Neural cell (in vitro differentiated cells): ENCODE measurements around the gene ANKS1B. TPM values are rescaled to one million over a fixed set of nuclear protein-coding genes. Genes with fewer than 3 reads are reported as not detected.

ENCODE experiments used
- H2AFZ ChIP-seq: fragments of 200-600, 300-800 bp; sonication (generic), shearing (Covaris generic); 2 replicates; pipeline ENCODE4 v1.6.0; 2014; ENCODE audit warnings: low read depth, mild to moderate bottlenecking, antibody characterized with exemption, low read length, moderate library complexity
- H3F3A ChIP-seq: fragments of 200-600 bp; shearing (Covaris generic); 2 replicates; pipeline ENCODE4 v1.6.1; 2016; ENCODE audit warnings: mild to moderate bottlenecking, moderate library complexity, mixed read lengths, antibody characterized with exemption, low read length; ENCODE audit not compliant: insufficient read depth, poor library complexity, severe bottlenecking
- H3K27ac ChIP-seq: fragments of 200-600, 300-800 bp; sonication (generic), shearing (Covaris generic); 2 replicates; pipeline ENCODE4 v1.5.1; 2014; ENCODE audit warnings: mild to moderate bottlenecking, low read length, moderate library complexity
- H3K27me3 ChIP-seq: fragments of 300-800, 200-600 bp; sonication (generic), shearing (Covaris generic); 2 replicates; pipeline ENCODE4 v1.6.0; 2014; ENCODE audit warnings: mild to moderate bottlenecking, low read depth, low read length, moderate library complexity; ENCODE audit not compliant: insufficient read depth
- H3K36me3 ChIP-seq: fragments of 300-800, 200-600 bp; sonication (generic), shearing (Covaris generic); 2 replicates; pipeline ENCODE4 v1.5.1; 2014; ENCODE audit warnings: mild to moderate bottlenecking, antibody characterized with exemption, low read length, moderate library complexity; ENCODE audit not compliant: insufficient read depth
- H3K4me2 ChIP-seq: fragments of 300-800, 200-600 bp; sonication (generic), shearing (Covaris generic); 2 replicates; pipeline ENCODE4 v1.6.0; 2014; ENCODE audit warnings: mild to moderate bottlenecking, low read length
- H3K4me3 ChIP-seq: fragments of 300-800, 200-600 bp; sonication (generic), shearing (Covaris generic); 2 replicates; pipeline ENCODE4 v1.5.1; 2014; ENCODE audit warnings: mild to moderate bottlenecking, low read length, moderate library complexity
- H3K79me2 ChIP-seq: fragments of 200-600 bp; shearing (Covaris generic); replicated peaks from 2 replicates; pipeline ENCODE4 v1.6.0; 2014; ENCODE audit warnings: mild to moderate bottlenecking, low read length, moderate library complexity; ENCODE audit not compliant: insufficient read depth
- H3K9ac ChIP-seq: fragments of 300-800, 200-600 bp; sonication (generic), shearing (Covaris generic); 2 replicates; pipeline ENCODE4 v1.6.1; 2016; ENCODE audit warnings: mild to moderate bottlenecking, low read length, mixed read lengths
- H3K9me2 ChIP-seq: fragments of 200-600 bp; shearing (Covaris generic); 2 replicates; pipeline ENCODE4 v1.6.1; 2016; ENCODE audit warnings: mild to moderate bottlenecking, low read length, mixed read lengths; ENCODE audit not compliant: insufficient read depth
- H3K9me3 ChIP-seq: fragments of 200-600, 300-800 bp; sonication (generic), shearing (Covaris generic); 2 replicates; pipeline ENCODE4 v1.6.1; 2016; ENCODE audit warnings: mild to moderate bottlenecking, mixed run types, low read length, moderate library complexity, mixed read lengths
- H4K20me1 ChIP-seq: fragments of 200-600 bp; shearing (Covaris generic); 2 replicates; pipeline ENCODE4 v1.6.1; 2016; ENCODE audit warnings: mild to moderate bottlenecking, mixed run types; ENCODE audit not compliant: insufficient read depth
- CTCF ChIP-seq: fragments of 450-650 bp; IDR thresholded peaks from 2 replicates; pipeline ENCODE4 v1.5.1; 2014; ENCODE audit warnings: antibody characterized with exemption, mild to moderate bottlenecking, moderate library complexity; ENCODE audit not compliant: poor library complexity, severe bottlenecking
- EP300 ChIP-seq: fragments of 450-650 bp; conservative IDR thresholded peaks from 2 replicates; pipeline ENCODE4 v1.6.1; 2014; ENCODE audit warnings: antibody characterized with exemption, mild to moderate bottlenecking, moderate library complexity; ENCODE audit not compliant: poor library complexity, severe bottlenecking
- EZH2 ChIP-seq: fragments of 200-600, 300-800 bp; shearing (Covaris generic), sonication (generic); IDR thresholded peaks from 2 replicates; pipeline ENCODE4 v1.6.1; 2014; ENCODE audit warnings: antibody characterized with exemption, low read length, borderline replicate concordance, mild to moderate bottlenecking; ENCODE audit not compliant: insufficient read depth, poor library complexity, severe bottlenecking
- MXI1 ChIP-seq: fragments of 450-650 bp; conservative IDR thresholded peaks from 2 replicates; pipeline ENCODE4 v1.6.1; 2014; ENCODE audit warnings: antibody characterized with exemption, mild to moderate bottlenecking; ENCODE audit not compliant: poor library complexity, severe bottlenecking
- POLR2AphosphoS5 ChIP-seq: IDR thresholded peaks from 2 replicates; pipeline ENCODE4 v1.6.1; 2012
- RAD21 ChIP-seq: fragments of 450-650 bp; conservative IDR thresholded peaks from 2 replicates; pipeline ENCODE4 v1.6.1; 2014; ENCODE audit warnings: antibody characterized with exemption, mild to moderate bottlenecking, moderate library complexity
- SMC3 ChIP-seq: fragments of 450-650 bp; conservative IDR thresholded peaks from 2 replicates; pipeline ENCODE4 v1.6.1; 2014; ENCODE audit warnings: antibody characterized with exemption, mild to moderate bottlenecking, moderate library complexity; ENCODE audit not compliant: poor library complexity
- TAF1 ChIP-seq: IDR thresholded peaks from 2 replicates; pipeline ENCODE4 v1.6.1; 2012; ENCODE audit warnings: low read depth
- polyA plus RNA-seq: library from polyadenylated mRNA; depleted of rRNA; stranded (reverse); fragments of >200 nt; gene quantifications from 2 replicates; pipeline ENCODE4 v1.2.3, GENCODE V29; 2014
- TF ChIP-seq, protein P1 (sequence below): IDR thresholded peaks from 2 replicates; pipeline ENCODE4 v1.6.1; 2012; ENCODE audit warnings: borderline replicate concordance

Gene ANKS1B
- polyA plus RNA-seq, 1 donor from 2014 or later: 65.6 TPM

DNA sequence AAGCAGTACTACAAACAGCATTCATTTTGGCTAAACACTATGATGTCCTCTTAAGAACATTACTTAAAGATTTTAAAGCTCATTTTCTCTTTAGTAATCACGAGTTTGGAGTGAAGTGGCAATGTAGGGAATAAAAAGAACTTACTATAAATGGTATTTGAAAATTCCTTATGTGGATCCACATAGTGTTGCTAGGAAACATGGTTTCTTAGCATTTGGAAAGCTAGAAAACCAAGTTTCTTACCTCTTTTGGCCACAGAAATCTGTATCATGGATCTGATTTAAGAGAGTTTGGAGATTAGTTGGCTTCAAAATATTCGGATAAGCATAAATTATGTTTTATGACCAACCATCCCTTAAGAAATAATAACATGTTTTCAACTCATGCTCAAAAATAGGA, 674.9 kb downstream of the ANKS1B start:
- H3K27ac ChIP-seq: no peak overlapping the region
- no peak overlapping the region for H3K4me2 ChIP-seq
- H3K9me3 ChIP-seq: no peaks in the 10 kb centered on the region
- H3K9me2 ChIP-seq: no peaks in the 10 kb centered on the region
- no peaks in the 10 kb centered on the region for H3K36me3 ChIP-seq
- no peaks in the 10 kb centered on the region for H3K27me3 ChIP-seq
- H3K79me2 ChIP-seq: no peaks in the 10 kb centered on the region
- H4K20me1 ChIP-seq: no peaks in the 10 kb centered on the region
- TF ChIP-seq, protein P1, sequence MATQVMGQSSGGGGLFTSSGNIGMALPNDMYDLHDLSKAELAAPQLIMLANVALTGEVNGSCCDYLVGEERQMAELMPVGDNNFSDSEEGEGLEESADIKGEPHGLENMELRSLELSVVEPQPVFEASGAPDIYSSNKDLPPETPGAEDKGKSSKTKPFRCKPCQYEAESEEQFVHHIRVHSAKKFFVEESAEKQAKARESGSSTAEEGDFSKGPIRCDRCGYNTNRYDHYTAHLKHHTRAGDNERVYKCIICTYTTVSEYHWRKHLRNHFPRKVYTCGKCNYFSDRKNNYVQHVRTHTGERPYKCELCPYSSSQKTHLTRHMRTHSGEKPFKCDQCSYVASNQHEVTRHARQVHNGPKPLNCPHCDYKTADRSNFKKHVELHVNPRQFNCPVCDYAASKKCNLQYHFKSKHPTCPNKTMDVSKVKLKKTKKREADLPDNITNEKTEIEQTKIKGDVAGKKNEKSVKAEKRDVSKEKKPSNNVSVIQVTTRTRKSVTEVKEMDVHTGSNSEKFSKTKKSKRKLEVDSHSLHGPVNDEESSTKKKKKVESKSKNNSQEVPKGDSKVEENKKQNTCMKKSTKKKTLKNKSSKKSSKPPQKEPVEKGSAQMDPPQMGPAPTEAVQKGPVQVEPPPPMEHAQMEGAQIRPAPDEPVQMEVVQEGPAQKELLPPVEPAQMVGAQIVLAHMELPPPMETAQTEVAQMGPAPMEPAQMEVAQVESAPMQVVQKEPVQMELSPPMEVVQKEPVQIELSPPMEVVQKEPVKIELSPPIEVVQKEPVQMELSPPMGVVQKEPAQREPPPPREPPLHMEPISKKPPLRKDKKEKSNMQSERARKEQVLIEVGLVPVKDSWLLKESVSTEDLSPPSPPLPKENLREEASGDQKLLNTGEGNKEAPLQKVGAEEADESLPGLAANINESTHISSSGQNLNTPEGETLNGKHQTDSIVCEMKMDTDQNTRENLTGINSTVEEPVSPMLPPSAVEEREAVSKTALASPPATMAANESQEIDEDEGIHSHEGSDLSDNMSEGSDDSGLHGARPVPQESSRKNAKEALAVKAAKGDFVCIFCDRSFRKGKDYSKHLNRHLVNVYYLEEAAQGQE: no peak
- TF ChIP-seq TAF1: no peak
- TF ChIP-seq EZH2: no peak
- no peak for TF ChIP-seq RAD21
- TF ChIP-seq MXI1: no peak
- TF ChIP-seq EP300: no peak
- no peak for TF ChIP-seq CTCF
- no peak for TF ChIP-seq SMC3
- TF ChIP-seq POLR2AphosphoS5: no peak
- H3K9ac ChIP-seq: no peak overlapping the region
- no peak overlapping the region for H3K4me3 ChIP-seq
- H3F3A ChIP-seq: no peaks in the 10 kb centered on the region
- no peak overlapping the region for H2AFZ ChIP-seq

- TF ChIP-seq CTCF (no peak), RAD21 (no peak), TAF1 (no peak), EZH2 (no peak), POLR2AphosphoS5 (no peak), EP300 (no peak), MXI1 (no peak), SMC3 (no peak)
- TF ChIP-seq, protein P1: no peak
- no peak overlapping the region for H3K4me2 ChIP-seq
Measured at GRCh38 chr12:99302874-99303273, 681.9 kb downstream of the ANKS1B start.

More at GRCh38 chr12:99302874-99303273, 681.9 kb downstream of the ANKS1B start:
- no peaks in the 10 kb centered on the region for H4K20me1 ChIP-seq
- H3F3A ChIP-seq: no peaks in the 10 kb centered on the region
- H2AFZ ChIP-seq: no peak overlapping the region
- no peak overlapping the region for H3K9ac ChIP-seq
- no peak overlapping the region for H3K4me3 ChIP-seq
- H3K9me3 ChIP-seq: no peaks in the 10 kb centered on the region
- no peaks in the 10 kb centered on the region for H3K79me2 ChIP-seq
- H3K27ac ChIP-seq: no peak overlapping the region
- no peaks in the 10 kb centered on the region for H3K36me3 ChIP-seq
- no peaks in the 10 kb centered on the region for H3K9me2 ChIP-seq
- H3K27me3 ChIP-seq: no peaks in the 10 kb centered on the region
